Calu3 (cell line): ENCODE data around the gene CRACDL. TPM values are rescaled to one million over a fixed set of nuclear protein-coding genes. Genes with fewer than 3 reads are reported as not detected.

Source experiments
- BruUV-seq: library from RNA; stranded (reverse); fragments of 400-500 nt; replicated peaks from 2 replicates; lab custom pipeline; 2021; lab: Mats Ljungman, UMichigan
- CTCF ChIA-PET: fragments of 300-600 bp; sonication (Branson Sonifier 250); formaldehyde crosslinking; loops from one replicate; lab custom pipeline; 2022; ENCODE audit warnings: antibody characterized with exemption; lab: Charles Lee
- DNase-seq: peaks from one replicate; pipeline ENCODE4 v3.0.0; 2022
- H3K27ac Mint-ChIP-seq: one replicate; pipeline ENCODE4 v1.8.0; 2022; ENCODE audit warnings: mixed read lengths; ENCODE audit not compliant: unreplicated experiment
- H3K27me3 Mint-ChIP-seq: one replicate; pipeline ENCODE4 v1.8.0; 2022; ENCODE audit warnings: mixed read lengths; ENCODE audit not compliant: unreplicated experiment
- H3K36me3 Mint-ChIP-seq: one replicate; pipeline ENCODE4 v1.8.0; 2022; ENCODE audit warnings: mild to moderate bottlenecking, moderate library complexity, mixed read lengths; ENCODE audit not compliant: insufficient read depth, unreplicated experiment
- H3K4me1 Mint-ChIP-seq: one replicate; pipeline ENCODE4 v1.8.0; 2022; ENCODE audit warnings: mild to moderate bottlenecking, low read depth, mixed read lengths; ENCODE audit not compliant: unreplicated experiment
- H3K4me3 Mint-ChIP-seq: one replicate; pipeline ENCODE4 v1.8.0; 2022; ENCODE audit warnings: mild to moderate bottlenecking, low read depth, moderate library complexity, mixed read lengths; ENCODE audit not compliant: unreplicated experiment
- H3K9me3 Mint-ChIP-seq: one replicate; pipeline ENCODE4 v1.8.0; 2022; ENCODE audit warnings: low read depth, mixed read lengths; ENCODE audit not compliant: unreplicated experiment
- CTCF ChIP-seq: fragments of 200-600 bp; IDR thresholded peaks from one replicate; pipeline ENCODE4 v1.8.0; 2022; ENCODE audit warnings: antibody characterized with exemption; ENCODE audit not compliant: unreplicated experiment
- intact Hi-C: fragments of 100-400 bp; cut with micrococcal nuclease; formaldehyde crosslinking; loops from one replicate; pipeline ENCODE4 v1.10.0; 2022; ENCODE audit not compliant: unreplicated experiment
- total RNA-seq: library from RNA; stranded (reverse); gene quantifications from 2 replicates; pipeline ENCODE4 v1.2.3, GENCODE V29; 2022

Gene CRACDL
- total RNA-seq, 1 experiment from 2014 or later, result 16.2 TPM

- no peak for TF ChIP-seq CTCF
- CTCF ChIA-PET, result no interaction called here
- BruUV-seq, result no TSS peak
Measured at GRCh38 chr2:98750593-98751282, 185.3 kb downstream of the CRACDL start.

GRCh38 chr2:98749066-98749450 is 187.0 kb downstream of the CRACDL start:
- no peak for TF ChIP-seq CTCF
- Mint-ChIP-seq H3K4me3 (no peak overlapping the region), H3K4me1 (no peaks in the 10 kb centered on the region), H3K9me3 (no peaks in the 10 kb centered on the region), H3K27me3 (no peaks in the 10 kb centered on the region), H3K36me3 (no peaks in the 10 kb centered on the region), H3K27ac (no peak overlapping the region)
- BruUV-seq, result no TSS peak
- DNase-seq, result no peak
- CTCF ChIA-PET, result interaction anchor here (0.6 kb wide), 1 partner anchor 13 kb away, joined by 3 read pairs; no protein-coding TSS in a partner anchor
- intact Hi-C loops, result no loop called here

More at GRCh38 chr2:98750593-98751282, 185.3 kb downstream of the CRACDL start:
- intact Hi-C loops, result no loop called here
- Mint-ChIP-seq H3K4me3 (no peak overlapping the region), H3K27ac (no peak overlapping the region), H3K4me1 (no peaks in the 10 kb centered on the region), H3K9me3 (no peaks in the 10 kb centered on the region), H3K27me3 (no peaks in the 10 kb centered on the region), H3K36me3 (no peaks in the 10 kb centered on the region)
- no peak for DNase-seq

GRCh38 chr2:98748292-98749065 is 187.5 kb downstream of the CRACDL start:
- BruUV-seq, result no TSS peak

GRCh38 chr2:98747888-98748287 is 188.1 kb downstream of the CRACDL start:
- no peaks in the 10 kb centered on the region for H3K4me1 Mint-ChIP-seq
- no peak for TF ChIP-seq CTCF
- H3K4me3 Mint-ChIP-seq, result no peak overlapping the region
- intact Hi-C loops, result no loop called here
- H3K27me3 Mint-ChIP-seq, result no peaks in the 10 kb centered on the region
- DNase-seq, result no peak
- no peaks in the 10 kb centered on the region for H3K36me3 Mint-ChIP-seq
- no TSS peak for BruUV-seq
- CTCF ChIA-PET, result no interaction called here
- H3K27ac Mint-ChIP-seq, result no peak overlapping the region
- no peaks in the 10 kb centered on the region for H3K9me3 Mint-ChIP-seq

More at GRCh38 chr2:98748292-98749065, 187.5 kb downstream of the CRACDL start:
- intact Hi-C loops, result no loop called here
- DNase-seq, result no peak
- no peak overlapping the region for H3K27ac Mint-ChIP-seq
- CTCF ChIA-PET, result interaction anchor here (0.6 kb wide), 1 partner anchor 13 kb away, joined by 3 read pairs; no protein-coding TSS in a partner anchor
- H3K9me3 Mint-ChIP-seq, result no peaks in the 10 kb centered on the region
- TF ChIP-seq CTCF, result no peak
- H3K36me3 Mint-ChIP-seq, result no peaks in the 10 kb centered on the region
- H3K4me1 Mint-ChIP-seq, result no peaks in the 10 kb centered on the region
- H3K4me3 Mint-ChIP-seq, result no peak overlapping the region
- no peaks in the 10 kb centered on the region for H3K27me3 Mint-ChIP-seq
